Mesendoderm (in vitro differentiated cells): ENCODE results near the gene APLF.
"Not testable (repeated sequence)": the region's sequence is repeated elsewhere in the genome, so short reads cannot be mapped to it uniquely, and the experiment has no call there.

Experiments used
- DNase-seq: peaks from one replicate; pipeline ENCODE4 v3.0.0; 2013
- H2AK5ac ChIP-seq: 2 replicates; pipeline ENCODE4 v1.6.1; 2013; ENCODE audit warnings: low read length, inconsistent platforms
- H2BK120ac ChIP-seq: 2 replicates; pipeline ENCODE4 v1.6.1; 2013; ENCODE audit warnings: low read depth, mild to moderate bottlenecking, low read length, moderate library complexity, mixed read lengths
- H2BK15ac ChIP-seq: replicated peaks from 2 replicates; pipeline ENCODE4 v1.6.1; 2013; ENCODE audit warnings: low read depth, mild to moderate bottlenecking, moderate library complexity
- H2BK5ac ChIP-seq: 2 replicates; pipeline ENCODE4 v1.6.1; 2013; ENCODE audit warnings: low read length, inconsistent platforms
- H3K18ac ChIP-seq: 2 replicates; pipeline ENCODE4 v1.6.1; 2013; ENCODE audit warnings: mild to moderate bottlenecking, low read length, mixed read lengths
- H3K23ac ChIP-seq: one replicate; pipeline ENCODE4 v1.6.1; 2013; ENCODE audit warnings: low read length
- H3K27ac ChIP-seq: 2 replicates; pipeline ENCODE4 v1.5.1; 2013; ENCODE audit warnings: low read depth, mild to moderate bottlenecking, inconsistent platforms, low read length, moderate library complexity
- H3K27me3 ChIP-seq: 2 replicates; pipeline ENCODE4 v1.6.1; 2013; ENCODE audit warnings: low read length, control low read depth, mild to moderate bottlenecking, inconsistent platforms; ENCODE audit not compliant: insufficient read depth, poor library complexity
- H3K36me3 ChIP-seq: 2 replicates; pipeline ENCODE4 v1.6.1; 2013; ENCODE audit warnings: low read length, inconsistent platforms; ENCODE audit not compliant: control insufficient read depth, insufficient read depth
- H3K4ac ChIP-seq: one replicate; pipeline ENCODE4 v1.6.1; 2013; ENCODE audit warnings: low read depth, mild to moderate bottlenecking, low read length, moderate library complexity
- H3K4me1 ChIP-seq: 2 replicates; pipeline ENCODE4 v1.6.1; 2013; ENCODE audit warnings: low read depth, low read length, inconsistent platforms; ENCODE audit not compliant: control insufficient read depth
- H3K4me2 ChIP-seq: 2 replicates; pipeline ENCODE4 v1.6.1; 2013; ENCODE audit warnings: low read length
- H3K4me3 ChIP-seq: 2 replicates; pipeline ENCODE4 v1.5.1; 2013; ENCODE audit warnings: mild to moderate bottlenecking, low read length
- H3K56ac ChIP-seq: one replicate; pipeline ENCODE4 v1.6.1; 2013; ENCODE audit warnings: low read length
- H3K79me1 ChIP-seq: 2 replicates; pipeline ENCODE4 v1.6.1; 2013; ENCODE audit warnings: low read length, inconsistent platforms
- H3K79me2 ChIP-seq: 2 replicates; pipeline ENCODE4 v1.6.1; 2013; ENCODE audit warnings: mild to moderate bottlenecking, low read length; ENCODE audit not compliant: control insufficient read depth, insufficient read depth
- H3K9ac ChIP-seq: 2 replicates; pipeline ENCODE4 v1.6.1; 2013; ENCODE audit warnings: low read length, inconsistent platforms
- H4K5ac ChIP-seq: one replicate; pipeline ENCODE4 v1.6.1; 2013; ENCODE audit warnings: low read length
- H4K8ac ChIP-seq: one replicate; pipeline ENCODE4 v1.6.1; 2013; ENCODE audit warnings: low read depth, mild to moderate bottlenecking, control low read depth, low read length, moderate library complexity
- WGBS: extraction: QIAGEN DNeasy Blood & Tissue Kit; methylation state at CpG from one replicate; pipeline ENCODE4 v1.1.7; 2013; ENCODE audit warnings: low lambda C conversion rate, missing lambda C conversion rate; ENCODE audit not compliant: insufficient coverage; ENCODE audit errors: extremely low coverage; 5-methylcytosine and 5-hydroxymethylcytosine counted together

APLF gene

DNA sequence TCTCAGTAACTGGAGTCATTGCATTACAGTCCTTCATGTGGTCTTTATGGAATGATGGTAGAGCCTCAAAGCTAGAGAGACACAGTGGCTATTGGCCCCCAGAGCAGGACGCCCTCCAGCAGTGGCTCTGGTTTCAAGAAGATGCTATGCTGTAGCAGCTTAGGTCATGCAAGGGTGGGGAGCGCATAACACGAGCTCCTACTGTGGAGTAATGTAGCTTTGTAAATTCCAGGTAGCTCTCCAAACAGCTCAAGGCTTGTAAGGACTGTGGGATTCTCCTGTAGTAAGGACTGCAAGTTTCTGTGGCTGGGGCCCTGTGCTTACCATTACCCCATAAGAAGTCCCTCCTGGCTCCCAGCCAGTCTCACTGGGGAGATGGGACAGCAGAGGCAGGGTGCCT, 15.6 kb downstream of the APLF start:
- H2BK120ac ChIP-seq = no peak overlapping the region
- WGBS = no CpG with 5 or more reads among the region's 3 CpGs

GRCh38 chr2:68487773-68488355, 20.5 kb downstream of the APLF start:
- no peak overlapping the region for H3K18ac ChIP-seq
- no peak overlapping the region for H3K27ac ChIP-seq
- no peak overlapping the region for H3K56ac ChIP-seq
- no peak overlapping the region for H2BK15ac ChIP-seq
- H2AK5ac ChIP-seq = no peak overlapping the region
- no peak overlapping the region for H4K8ac ChIP-seq
- H2BK120ac ChIP-seq = no peak overlapping the region
- H3K23ac ChIP-seq = no peak overlapping the region
- no peak overlapping the region for H2BK5ac ChIP-seq
- H4K5ac ChIP-seq = no peak overlapping the region
- peaks cover under 1% of the 10 kb centered on the region for H3K79me1 ChIP-seq
- no peak overlapping the region for H3K9ac ChIP-seq
- no peak overlapping the region for H3K4ac ChIP-seq
- H3K4me3 ChIP-seq = no peak overlapping the region
- H3K79me2 ChIP-seq = no peaks in the 10 kb centered on the region
- no peak overlapping the region for H3K4me2 ChIP-seq
- no peak for DNase-seq
- H3K36me3 ChIP-seq = no peaks in the 10 kb centered on the region
- H3K4me1 ChIP-seq = peaks cover 4% of the 10 kb centered on the region
- no peaks in the 10 kb centered on the region for H3K27me3 ChIP-seq
- no CpG with 5 or more reads among the region's 3 CpGs for WGBS

More for the DNA sequence above, 15.6 kb downstream of the APLF start:
- H3K79me1 ChIP-seq = peaks cover 6% of the 10 kb centered on the region
- no peak overlapping the region for H3K9ac ChIP-seq
- no peak overlapping the region for H3K27ac ChIP-seq
- no peaks in the 10 kb centered on the region for H3K27me3 ChIP-seq
- no peak overlapping the region for H3K4ac ChIP-seq
- H3K18ac ChIP-seq = no peak overlapping the region
- DNase-seq = peak; percentile 77
- no peak overlapping the region for H3K23ac ChIP-seq
- H3K36me3 ChIP-seq = no peaks in the 10 kb centered on the region
- H2AK5ac ChIP-seq = peak overlapping the region; percentile 22
- no peak overlapping the region for H2BK5ac ChIP-seq
- H3K4me1 ChIP-seq = peaks cover 8% of the 10 kb centered on the region
- H2BK15ac ChIP-seq = no peak overlapping the region
- H3K56ac ChIP-seq = peak overlapping the region; percentile 10
- H3K4me3 ChIP-seq = no peak overlapping the region
- no peak overlapping the region for H4K5ac ChIP-seq
- H3K79me2 ChIP-seq = no peaks in the 10 kb centered on the region
- no peak overlapping the region for H4K8ac ChIP-seq
- no peak overlapping the region for H3K4me2 ChIP-seq

DNA sequence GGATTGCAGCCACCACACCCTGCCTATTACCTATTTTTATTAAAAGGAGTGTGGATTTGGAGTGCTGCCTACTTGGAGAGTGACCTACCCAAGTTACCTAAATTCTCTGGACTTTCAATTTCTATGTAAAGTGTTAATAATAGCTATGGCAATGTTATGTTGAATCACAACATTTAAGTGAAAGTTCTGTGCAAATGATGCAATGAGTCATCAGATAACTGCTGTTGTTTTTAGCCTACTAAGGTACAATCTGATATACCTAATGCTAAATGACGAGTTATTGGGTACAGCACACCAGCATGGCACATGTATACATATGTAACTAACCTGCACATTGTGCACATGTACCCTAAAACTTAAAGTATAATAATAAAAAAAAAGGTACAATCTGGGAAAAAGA, 21.2 kb downstream of the APLF start:
- DNase-seq, H3K79me2 ChIP-seq, H2AK5ac ChIP-seq, H2BK15ac ChIP-seq, H3K4me1 ChIP-seq, H3K4ac ChIP-seq, H2BK5ac ChIP-seq, H3K56ac ChIP-seq, H4K5ac ChIP-seq, H3K27me3 ChIP-seq, H3K4me2 ChIP-seq, H4K8ac ChIP-seq, H3K4me3 ChIP-seq, H3K36me3 ChIP-seq, H2BK120ac ChIP-seq, H3K23ac ChIP-seq, H3K18ac ChIP-seq, H3K9ac ChIP-seq, H3K79me1 ChIP-seq, H3K27ac ChIP-seq: not testable (repeated sequence)
- WGBS = no CpG with 5 or more reads among the region's 1 CpG

GRCh38 chr2:68489282-68489681, 21.9 kb downstream of the APLF start:
- H3K9ac ChIP-seq = no peak overlapping the region
- H2BK15ac ChIP-seq = no peak overlapping the region
- H3K4ac ChIP-seq = no peak overlapping the region
- no peak for DNase-seq
- no peaks in the 10 kb centered on the region for H3K27me3 ChIP-seq
- no peak overlapping the region for H2AK5ac ChIP-seq
- WGBS = no CpG with 5 or more reads among the region's 1 CpG
- no peaks in the 10 kb centered on the region for H3K79me2 ChIP-seq
- H4K8ac ChIP-seq = no peak overlapping the region
- no peak overlapping the region for H4K5ac ChIP-seq
- H3K36me3 ChIP-seq = no peaks in the 10 kb centered on the region
- H3K56ac ChIP-seq = no peak overlapping the region
- H3K4me3 ChIP-seq = no peak overlapping the region
- no peaks in the 10 kb centered on the region for H3K79me1 ChIP-seq
- H3K23ac ChIP-seq = no peak overlapping the region
- H2BK120ac ChIP-seq = no peak overlapping the region
- H3K4me1 ChIP-seq = no peaks in the 10 kb centered on the region
- H3K18ac ChIP-seq = no peak overlapping the region
- H2BK5ac ChIP-seq = no peak overlapping the region
- H3K27ac ChIP-seq = no peak overlapping the region
- H3K4me2 ChIP-seq = no peak overlapping the region

GRCh38 chr2:68491582-68491981, 24.2 kb downstream of the APLF start:
- Histone ChIP-seq H3K4me1 (no peaks in the 10 kb centered on the region), H3K4me2 (no peak overlapping the region), H4K8ac (no peak overlapping the region), H2BK5ac (no peak overlapping the region), H4K5ac (no peak overlapping the region), H3K4ac (no peak overlapping the region), H2AK5ac (no peak overlapping the region), H3K4me3 (no peak overlapping the region), H2BK15ac (no peak overlapping the region), H3K23ac (no peak overlapping the region), H3K79me1 (no peaks in the 10 kb centered on the region), H3K27ac (no peak overlapping the region), H3K18ac (no peak overlapping the region), H2BK120ac (no peak overlapping the region), H3K27me3 (no peaks in the 10 kb centered on the region), H3K9ac (no peak overlapping the region), H3K79me2 (no peaks in the 10 kb centered on the region), H3K36me3 (no peaks in the 10 kb centered on the region), H3K56ac (no peak overlapping the region)
- DNase-seq = no peak
- WGBS = no CpG with 5 or more reads among the region's 1 CpG

- no peak for DNase-seq
- Histone ChIP-seq H3K4me1 (no peaks in the 10 kb centered on the region), H2BK120ac (no peak overlapping the region), H3K18ac (no peak overlapping the region), H4K5ac (no peak overlapping the region), H2BK5ac (no peak overlapping the region), H3K23ac (no peak overlapping the region), H3K27ac (no peak overlapping the region), H3K36me3 (no peaks in the 10 kb centered on the region), H3K79me1 (no peaks in the 10 kb centered on the region), H3K27me3 (no peaks in the 10 kb centered on the region), H2AK5ac (no peak overlapping the region), H3K9ac (no peak overlapping the region), H3K79me2 (no peaks in the 10 kb centered on the region), H3K4ac (no peak overlapping the region), H3K4me3 (no peak overlapping the region), H2BK15ac (no peak overlapping the region), H3K56ac (no peak overlapping the region), H4K8ac (no peak overlapping the region), H3K4me2 (no peak overlapping the region)
Observed at GRCh38 chr2:68499133-68499532, 31.7 kb downstream of the APLF start.
